Fibroblast of pulmonary artery (primary cell): ENCODE data around the gene RNF169.

Experiments used
- DNase-seq: peaks from one replicate; pipeline ENCODE4 v3.0.0-alpha.2; 2010; ENCODE audit warnings: low read depth
- H3K4me3 ChIP-seq: replicated peaks from 2 replicates; pipeline ENCODE4 v1.5.1; 2011; ENCODE audit warnings: low read depth, mild to moderate bottlenecking, control low read depth, low read length, moderate library complexity
- TF ChIP-seq, protein P1 (sequence below): IDR thresholded peaks from 2 replicates; pipeline ENCODE4 v1.5.1; 2011; ENCODE audit warnings: mild to moderate bottlenecking, control low read depth, low read length, inconsistent platforms; ENCODE audit errors: missing control alignments

Gene RNF169, protein sequence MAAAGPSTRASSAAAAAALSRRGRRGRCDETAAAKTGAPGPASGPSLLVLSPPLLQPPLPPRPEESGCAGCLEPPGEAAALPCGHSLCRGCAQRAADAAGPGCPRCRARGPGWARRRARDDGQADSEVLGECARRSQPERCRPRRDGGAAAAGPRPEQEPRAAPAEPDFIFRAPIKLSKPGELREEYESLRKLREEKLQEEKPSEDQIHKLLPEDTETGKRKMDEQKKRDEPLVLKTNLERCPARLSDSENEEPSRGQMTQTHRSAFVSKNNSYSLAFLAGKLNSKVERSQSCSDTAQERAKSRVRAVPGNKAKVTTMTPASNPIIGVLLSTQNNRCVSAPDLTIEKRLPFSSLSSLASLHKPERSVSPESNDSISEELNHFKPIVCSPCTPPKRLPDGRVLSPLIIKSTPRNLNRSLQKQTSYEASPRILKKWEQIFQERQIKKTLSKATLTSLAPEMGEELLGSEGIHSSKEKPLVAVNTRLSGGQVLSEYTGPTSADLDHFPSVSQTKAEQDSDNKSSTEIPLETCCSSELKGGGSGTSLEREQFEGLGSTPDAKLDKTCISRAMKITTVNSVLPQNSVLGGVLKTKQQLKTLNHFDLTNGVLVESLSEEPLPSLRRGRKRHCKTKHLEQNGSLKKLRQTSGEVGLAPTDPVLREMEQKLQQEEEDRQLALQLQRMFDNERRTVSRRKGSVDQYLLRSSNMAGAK

DNA sequence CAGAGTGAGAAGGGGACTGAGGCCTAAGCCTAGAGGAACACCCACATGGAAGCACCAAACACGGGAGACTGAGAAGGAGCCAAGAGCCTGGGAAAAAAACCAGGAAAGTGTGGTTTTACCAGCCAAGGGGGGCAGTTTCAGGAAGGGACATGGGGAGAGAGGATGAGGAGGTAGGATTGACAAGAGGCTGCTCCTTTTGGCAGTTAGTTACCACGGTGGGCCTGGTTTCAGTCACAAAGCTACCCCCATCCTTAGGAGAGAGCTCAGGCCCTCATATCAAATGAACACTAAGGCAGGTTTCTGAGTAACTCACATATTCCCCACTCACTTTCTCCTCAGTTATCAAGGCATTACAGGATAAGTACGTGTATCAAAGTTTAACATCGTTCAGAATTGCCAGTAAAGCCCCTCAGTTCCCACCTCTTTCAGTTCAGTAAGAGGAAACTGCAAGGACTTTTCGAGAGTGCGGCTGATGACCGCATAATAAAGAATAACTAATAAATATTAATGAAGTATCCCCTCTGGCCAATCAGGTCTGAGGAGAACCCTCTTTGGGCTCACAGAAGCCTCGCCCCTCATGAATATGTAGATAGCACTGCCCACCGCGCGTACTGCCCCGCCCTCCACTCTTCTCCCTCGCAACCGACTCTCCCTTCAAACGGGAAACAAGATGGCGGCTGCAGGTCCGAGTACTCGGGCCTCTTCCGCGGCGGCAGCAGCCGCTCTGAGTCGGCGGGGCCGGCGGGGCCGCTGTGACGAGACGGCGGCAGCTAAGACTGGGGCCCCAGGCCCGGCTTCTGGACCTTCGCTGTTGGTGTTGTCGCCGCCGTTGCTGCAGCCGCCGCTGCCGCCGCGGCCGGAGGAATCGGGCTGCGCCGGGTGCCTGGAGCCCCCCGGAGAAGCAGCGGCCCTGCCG is at the start of gene RNF169:
Gene RNF169 (plus strand): TSS at position 639 of the 916 bp plus-strand sequence. CDS start 32 bp downstream, at position 671.
- peak within 1 kb of the TSS; percentile 76 for H3K4me3 ChIP-seq
- TF ChIP-seq, protein P1, sequence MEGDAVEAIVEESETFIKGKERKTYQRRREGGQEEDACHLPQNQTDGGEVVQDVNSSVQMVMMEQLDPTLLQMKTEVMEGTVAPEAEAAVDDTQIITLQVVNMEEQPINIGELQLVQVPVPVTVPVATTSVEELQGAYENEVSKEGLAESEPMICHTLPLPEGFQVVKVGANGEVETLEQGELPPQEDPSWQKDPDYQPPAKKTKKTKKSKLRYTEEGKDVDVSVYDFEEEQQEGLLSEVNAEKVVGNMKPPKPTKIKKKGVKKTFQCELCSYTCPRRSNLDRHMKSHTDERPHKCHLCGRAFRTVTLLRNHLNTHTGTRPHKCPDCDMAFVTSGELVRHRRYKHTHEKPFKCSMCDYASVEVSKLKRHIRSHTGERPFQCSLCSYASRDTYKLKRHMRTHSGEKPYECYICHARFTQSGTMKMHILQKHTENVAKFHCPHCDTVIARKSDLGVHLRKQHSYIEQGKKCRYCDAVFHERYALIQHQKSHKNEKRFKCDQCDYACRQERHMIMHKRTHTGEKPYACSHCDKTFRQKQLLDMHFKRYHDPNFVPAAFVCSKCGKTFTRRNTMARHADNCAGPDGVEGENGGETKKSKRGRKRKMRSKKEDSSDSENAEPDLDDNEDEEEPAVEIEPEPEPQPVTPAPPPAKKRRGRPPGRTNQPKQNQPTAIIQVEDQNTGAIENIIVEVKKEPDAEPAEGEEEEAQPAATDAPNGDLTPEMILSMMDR: no peak
- peak; percentile 97 for DNase-seq

DNA sequence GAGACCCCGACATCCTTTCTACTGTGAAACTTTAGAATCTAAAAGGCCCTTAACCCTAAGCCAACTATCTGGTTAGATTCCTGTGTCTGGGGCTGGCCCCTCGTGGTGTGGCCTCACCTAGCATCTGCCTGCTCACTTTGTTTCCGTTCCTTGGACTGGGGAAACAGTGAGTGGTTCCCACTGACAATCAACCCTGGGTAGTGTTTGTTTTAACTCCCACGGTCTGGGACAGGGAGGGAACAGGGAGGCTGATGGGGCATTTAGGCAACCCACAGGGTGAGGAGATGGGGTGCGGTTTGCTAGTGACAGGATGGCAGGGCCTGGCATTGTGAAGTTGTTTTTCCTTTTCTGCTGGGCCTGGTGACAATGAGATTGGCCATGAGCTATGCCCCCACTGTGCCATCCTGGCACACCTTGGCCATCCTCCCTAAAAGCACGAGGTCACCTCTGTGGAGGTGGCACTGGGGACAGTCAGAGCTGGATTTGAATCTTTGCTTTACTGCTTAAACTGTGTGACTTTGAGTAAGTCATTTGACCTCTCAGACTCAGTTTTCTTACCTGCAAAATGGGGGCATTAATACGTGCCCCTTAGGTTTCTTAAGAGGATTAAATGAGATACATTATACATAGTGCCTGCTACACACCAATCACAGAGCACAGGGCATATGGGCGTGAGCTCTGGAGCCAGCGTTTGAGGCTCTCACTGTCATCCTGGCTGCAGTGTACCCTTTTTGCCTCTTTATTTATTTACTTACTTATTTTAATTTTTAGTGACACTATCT is 48.8 kb upstream of the RNF169 start:
- no peak overlapping the region for H3K4me3 ChIP-seq
- TF ChIP-seq, protein P1: no peak
- DNase-seq: no peak

DNA sequence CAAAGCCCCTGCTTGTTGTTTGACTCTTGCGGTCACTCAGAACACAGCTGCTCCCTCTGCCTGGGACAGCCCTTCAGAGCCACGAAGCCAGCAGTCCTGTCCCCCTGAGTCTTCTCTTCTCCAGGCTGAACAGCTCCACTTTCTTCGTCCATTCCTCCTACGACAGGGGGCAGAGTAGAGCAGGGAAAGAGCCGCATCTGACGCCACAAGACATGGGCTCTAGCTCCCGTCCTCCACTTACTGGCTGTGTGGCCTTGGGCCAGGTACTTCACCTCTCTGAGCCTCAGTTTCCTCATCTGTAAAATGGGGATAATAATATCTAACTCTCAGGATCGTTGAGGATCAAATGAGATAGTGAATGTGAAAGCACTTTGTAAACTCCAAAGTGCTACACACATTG is 47.3 kb upstream of the RNF169 start:
- DNase-seq: no peak
- TF ChIP-seq, protein P1: peak; percentile 25
- H3K4me3 ChIP-seq: no peak overlapping the region

DNA sequence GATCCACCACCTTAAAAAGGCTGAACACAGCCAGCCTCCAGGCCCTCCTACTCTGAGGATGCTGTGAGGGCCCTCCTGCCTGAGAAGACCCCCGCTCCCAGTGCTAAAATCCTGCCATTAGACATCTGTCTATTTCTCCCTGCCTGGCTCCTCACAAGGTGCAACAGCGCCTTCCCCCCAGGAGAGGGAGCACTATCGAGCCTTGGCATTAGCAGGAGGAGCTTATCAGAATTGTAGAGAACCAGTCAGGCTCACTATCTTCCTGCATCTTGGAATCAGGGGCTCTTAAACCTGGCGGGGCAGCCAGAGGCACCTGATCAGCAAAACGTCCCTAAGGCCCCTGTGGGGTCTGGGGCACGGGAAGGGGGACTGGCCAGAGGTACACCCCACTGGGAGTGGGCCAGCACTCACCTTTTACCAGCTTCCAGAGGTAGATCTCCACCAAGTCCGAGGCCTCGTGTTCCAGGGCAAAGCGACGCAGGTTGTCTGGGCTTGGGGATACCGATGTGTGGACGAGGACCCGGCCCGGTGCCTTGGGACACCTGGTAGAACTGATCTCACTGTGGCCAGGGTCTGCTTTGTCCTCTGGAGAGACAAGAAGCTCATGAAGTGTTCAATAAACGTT is 46.2 kb upstream of the RNF169 start:
- no peak overlapping the region for H3K4me3 ChIP-seq
- TF ChIP-seq, protein P1: peak; percentile 99
- peak; percentile 79 for DNase-seq

DNA sequence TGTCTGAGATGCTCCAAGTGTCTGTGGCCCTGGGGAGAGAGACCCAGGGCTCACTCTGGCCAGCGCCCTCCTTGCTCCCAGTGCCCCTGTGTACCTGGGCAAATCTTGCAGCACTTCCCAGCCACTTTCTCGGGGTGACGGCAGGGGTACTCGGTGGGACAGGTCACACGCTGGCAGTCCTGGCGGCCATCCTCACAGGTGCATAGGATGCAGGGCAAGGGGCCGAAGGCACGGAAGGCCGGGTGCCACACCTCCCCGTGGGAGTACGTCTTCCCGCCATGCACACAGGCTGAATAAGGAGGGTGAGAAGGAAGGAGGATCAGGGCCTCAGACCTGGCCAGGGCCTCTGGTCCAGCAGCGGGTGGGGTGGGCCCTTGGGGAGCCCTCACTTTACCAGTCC is 45.4 kb upstream of the RNF169 start:
- H3K4me3 ChIP-seq: no peak overlapping the region
- TF ChIP-seq, protein P1: no peak
- DNase-seq: no peak
